Measurements from ENCODE around the gene PTPRG.
A peak's percentile ranks its signal among the peaks of the same experiment; 100 is the strongest.

The PTPRG gene

GRCh38 chr3:61616586-61616985 lies 55.2 kb downstream of the PTPRG start:
- DNase-seq = no peak

DNA sequence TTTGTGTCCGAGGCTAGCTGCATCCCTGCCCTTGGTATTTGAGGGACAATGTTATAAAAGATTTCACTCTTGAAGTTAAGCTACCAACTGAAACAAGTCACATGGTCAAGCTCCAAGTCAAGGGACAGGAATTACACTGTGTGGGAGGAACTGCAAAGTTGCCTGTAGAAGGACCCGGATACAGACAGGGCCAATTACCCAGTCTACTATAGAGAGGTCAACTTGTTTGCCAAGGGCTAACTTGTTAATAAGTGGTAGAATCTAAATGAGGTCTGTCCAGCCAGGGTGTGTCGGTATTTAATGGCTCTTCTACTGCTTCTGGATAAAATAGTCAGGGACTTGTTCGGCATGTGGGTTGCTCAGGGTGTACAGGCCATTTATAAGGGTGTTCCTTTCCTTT lies 55.7 kb downstream of the PTPRG start:
- no peak for DNase-seq

DNA sequence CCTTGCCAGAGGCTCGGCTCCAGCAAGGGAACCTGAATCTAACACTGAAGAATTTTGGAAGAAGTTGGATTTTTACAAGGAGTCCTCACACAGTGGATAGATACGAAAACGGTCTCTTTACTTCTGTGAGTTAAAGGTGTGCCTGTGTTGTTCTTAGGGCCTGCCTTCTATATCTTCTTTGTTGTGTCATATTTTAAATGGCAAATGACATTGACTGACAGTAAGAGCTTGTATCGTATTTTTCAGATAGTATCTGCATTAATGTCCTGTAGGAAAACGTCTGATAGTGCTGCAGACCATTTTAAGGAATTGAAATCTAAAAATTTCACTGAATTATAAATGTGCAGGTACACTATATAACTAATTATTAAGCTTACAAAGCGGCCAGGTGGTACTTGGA lies 56.3 kb downstream of the PTPRG start:
- DNase-seq = no peak

- DNase-seq = no peak
Measured at GRCh38 chr3:61618231-61618630, 56.9 kb downstream of the PTPRG start.

DNA sequence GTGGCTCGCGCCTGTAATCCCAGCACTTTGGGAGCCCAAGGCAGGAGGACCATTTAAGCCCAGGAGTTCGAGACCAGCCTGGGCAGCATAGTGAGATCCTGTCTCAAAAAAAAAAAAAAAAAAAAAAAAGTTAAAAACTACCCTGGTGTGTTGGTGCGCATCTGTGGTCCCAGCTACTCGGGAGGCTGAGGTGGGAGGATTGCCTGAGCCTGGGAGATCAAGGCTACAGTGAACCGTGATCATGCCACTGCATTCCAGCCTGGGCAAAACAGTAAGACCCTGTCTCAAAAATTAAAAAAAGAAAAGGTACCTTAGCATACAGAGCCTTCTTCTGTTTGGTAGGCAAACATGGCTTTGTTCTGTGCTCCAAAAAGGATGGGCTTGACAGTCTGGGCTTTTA lies 57.5 kb downstream of the PTPRG start:
- DNase-seq = no peak

DNA sequence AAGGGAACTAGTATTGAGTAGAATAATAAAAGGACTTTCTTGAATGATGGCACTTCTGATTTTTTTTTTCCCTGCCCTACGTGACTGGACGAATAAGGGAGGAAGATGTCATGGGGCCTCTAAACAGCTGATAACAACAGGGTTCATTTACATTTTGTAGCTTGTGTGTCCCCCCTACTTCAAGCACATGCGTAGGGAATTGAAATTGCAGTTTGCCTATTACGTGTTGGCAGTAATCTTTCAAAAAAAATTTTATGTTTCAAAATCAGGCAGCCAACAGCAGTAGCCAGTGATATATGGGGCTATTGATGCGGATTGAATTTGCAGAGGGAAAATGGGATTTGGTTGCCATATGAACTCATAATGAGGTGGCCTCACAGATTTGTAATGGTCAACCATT lies 58.7 kb downstream of the PTPRG start:
- DNase-seq = no peak

DNA sequence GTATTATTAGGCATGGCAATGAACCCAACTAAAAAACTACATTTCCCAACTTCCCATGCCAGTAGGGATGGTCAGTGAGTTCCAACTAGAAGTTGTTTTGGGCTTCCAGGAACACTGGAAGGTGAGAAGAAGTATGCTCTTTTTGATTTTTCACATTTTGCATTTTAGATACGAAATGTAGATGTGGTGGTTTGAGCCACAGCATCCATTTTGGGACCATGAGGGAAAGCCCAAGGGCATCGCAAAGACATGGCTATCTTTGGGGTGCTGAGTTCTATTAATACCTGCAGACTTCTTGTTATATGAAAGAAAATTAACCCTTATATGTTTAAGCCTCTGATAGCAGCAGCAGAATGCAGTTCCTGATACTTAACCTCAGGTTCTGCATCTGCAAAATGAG lies 62.9 kb downstream of the PTPRG start:
- no peak for DNase-seq

DNA sequence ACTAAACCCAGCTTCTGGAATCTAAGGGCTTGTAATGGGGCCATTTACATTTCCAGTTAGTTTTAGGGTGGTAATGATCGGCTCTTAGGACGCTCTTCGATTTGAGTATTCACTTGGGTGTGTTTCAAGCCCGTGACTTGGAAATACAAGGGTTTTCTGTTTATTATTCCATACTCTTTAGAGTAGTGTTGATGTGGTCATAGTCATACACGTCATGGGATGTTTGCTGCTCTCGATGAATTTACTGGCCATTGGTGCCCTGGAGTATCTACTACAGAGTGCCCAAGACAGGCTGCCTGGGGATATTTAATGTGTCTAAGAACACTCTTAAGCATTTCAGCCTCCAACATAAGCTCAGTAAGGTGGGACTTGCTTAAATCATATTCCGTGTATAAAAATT lies 64.1 kb downstream of the PTPRG start:
- DNase-seq = no peak

DNA sequence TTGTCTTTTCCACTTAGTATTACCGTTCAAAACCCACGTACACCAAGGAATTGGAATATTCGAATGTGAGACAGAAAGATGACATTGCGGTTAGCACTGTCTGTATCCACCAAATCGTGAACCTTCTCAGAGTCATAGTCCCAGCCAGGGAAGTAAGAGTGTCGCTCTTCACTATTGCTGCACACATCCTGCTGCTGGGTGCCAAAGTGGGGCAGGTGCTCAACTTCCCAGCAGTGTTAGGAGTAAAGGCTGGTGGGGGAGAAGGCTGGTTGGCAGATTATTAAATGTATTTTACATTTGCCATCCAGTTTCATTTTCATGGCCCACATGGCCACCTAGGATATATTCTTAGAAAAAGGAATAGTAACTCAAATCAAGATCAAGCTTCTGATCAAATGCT lies 65.1 kb downstream of the PTPRG start:
- DNase-seq = no peak

DNA sequence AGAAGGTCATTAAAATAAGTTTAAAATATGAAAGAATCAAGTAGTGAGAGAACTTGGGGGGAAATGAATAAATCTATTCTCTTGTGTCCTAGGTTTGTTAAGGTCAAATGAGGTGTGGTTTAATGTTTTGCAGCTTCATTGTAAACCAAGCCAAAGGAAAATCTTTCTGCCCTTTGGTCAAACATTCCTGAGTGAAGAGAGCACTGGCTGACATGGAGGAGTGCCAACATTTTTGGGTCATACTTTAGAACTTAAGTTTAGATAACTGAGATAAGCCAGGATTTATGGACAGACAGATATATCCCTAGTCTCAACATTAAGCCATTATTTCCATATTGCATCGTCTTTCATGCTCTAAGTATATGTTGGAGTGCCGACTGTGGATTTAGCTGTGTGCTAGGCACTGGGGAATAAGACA lies 66.4 kb downstream of the PTPRG start:
- no peak for DNase-seq

DNA sequence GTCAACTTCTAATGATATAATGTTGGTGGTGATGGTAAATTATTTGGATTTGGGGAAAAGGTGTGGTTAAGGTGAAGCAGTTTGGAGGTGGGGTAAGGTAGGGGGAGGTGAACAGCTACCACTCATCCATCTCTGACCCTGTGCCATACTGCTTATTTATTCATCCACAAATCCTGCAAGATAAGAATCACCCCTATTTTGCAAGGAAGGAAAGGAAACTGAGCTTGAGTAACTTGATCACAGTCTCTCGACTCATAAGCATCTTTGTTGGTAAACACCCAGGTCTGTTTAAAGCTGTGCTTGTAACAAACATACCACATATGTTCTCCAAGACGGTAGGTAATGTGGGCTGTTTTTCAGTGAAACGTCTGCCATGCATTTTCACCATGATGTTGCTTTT lies 67.3 kb downstream of the PTPRG start:
- no peak for DNase-seq

DNA sequence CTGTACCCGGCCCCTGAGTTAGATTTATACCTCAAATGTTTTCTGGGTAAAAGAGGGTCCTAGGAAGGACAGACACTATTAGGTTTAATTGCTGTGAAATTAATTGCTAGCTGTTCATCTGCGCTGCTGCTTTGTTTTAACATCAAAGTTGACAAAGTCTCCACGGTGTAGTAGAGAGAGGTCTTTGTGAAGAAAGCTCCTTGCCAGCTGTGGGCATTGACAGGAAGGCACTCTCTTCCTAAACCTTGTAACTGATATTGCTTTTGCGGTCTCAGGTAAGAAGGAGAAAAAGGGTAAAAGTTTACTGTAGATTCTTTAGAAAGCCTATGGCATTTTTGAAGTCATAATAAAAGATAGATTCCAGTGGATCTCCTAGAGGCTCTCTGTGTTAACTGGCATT lies 68.1 kb downstream of the PTPRG start:
- DNase-seq = no peak

DNA sequence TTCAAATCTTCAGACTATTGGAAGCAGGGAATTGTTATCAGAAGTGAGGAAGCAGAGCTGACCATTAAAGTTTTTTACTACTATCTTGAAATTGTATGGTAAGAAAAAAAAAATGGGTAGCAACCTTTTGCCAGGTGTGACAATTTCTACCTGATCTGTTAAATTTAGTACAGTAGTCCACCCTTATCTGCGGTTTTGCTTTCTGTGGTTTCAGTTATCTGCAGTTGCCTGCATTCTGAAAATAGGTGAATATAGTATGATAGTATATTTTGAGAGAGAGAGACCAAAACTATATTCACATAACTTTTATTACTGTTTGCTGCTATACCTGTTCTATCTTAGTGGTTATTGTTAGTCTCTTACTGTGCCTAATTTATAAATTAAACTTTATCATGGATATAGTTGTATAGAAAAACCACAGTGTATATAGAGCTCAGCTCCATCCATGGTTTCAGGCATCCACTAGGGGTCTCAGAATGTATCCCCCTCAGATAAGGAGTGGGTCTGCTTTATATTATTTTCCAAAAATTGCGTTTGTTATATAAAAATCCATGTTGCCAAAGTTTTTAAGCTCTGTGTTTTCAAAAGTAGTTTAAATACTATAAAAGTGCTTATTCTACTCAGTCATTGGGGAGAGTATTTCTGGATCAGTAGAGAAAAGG lies 69.9 kb downstream of the PTPRG start:
- no peak for DNase-seq

- no peak for DNase-seq
Measured at GRCh38 chr3:61632568-61633175, 71.3 kb downstream of the PTPRG start.

GRCh38 chr3:61634678-61635077 lies 73.3 kb downstream of the PTPRG start:
- DNase-seq = no peak

GRCh38 chr3:61637088-61638051 lies 76.0 kb downstream of the PTPRG start:
- DNase-seq = peak in 2 of 51 donors; percentile 2 to 3

DNA sequence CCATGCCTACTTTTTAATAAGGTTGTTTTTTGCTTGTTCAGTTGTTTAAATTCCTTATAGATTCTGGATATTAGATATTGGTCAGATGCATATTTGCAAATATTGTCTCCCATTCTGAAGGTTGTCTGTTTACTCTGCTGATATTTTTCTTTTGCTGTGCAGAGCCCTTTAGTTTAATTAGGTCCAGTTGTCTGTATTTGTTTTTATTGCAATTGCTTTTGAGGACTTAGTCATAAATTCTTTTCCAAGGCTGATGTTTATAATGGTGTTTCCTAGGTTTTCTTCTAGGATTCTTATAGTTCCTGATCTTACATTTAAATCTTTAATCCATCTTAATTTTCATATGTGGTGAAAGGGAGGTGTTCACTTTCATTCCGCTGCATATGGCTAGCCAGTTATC lies 77.4 kb downstream of the PTPRG start:
- DNase-seq = no peak

DNA sequence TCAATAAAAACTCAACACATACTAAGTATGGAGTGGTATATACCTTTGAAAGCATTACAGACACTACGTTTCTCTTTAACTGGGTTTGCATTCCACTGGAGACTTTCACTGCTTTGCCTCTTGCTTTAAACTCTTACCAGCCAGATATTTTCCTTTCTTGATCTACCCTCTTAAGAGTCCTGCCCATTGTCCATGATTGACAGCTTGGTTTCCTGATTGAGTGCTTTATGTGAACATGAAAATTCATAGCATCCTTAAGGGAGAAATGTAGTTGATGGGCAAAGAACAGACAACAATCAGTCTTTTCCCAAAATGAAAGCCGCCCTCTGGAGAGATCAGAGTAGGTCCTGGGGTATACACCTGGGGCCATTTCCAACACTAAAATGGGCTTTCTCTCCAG lies 78.6 kb downstream of the PTPRG start:
- DNase-seq = no peak

- no peak for DNase-seq
Measured at GRCh38 chr3:61645148-61645547, 83.8 kb downstream of the PTPRG start.

GRCh38 chr3:61646360-61646759 lies 85.0 kb downstream of the PTPRG start:
- no peak for DNase-seq

GRCh38 chr3:61646851-61647525 lies 85.6 kb downstream of the PTPRG start:
- no peak for DNase-seq

DNA sequence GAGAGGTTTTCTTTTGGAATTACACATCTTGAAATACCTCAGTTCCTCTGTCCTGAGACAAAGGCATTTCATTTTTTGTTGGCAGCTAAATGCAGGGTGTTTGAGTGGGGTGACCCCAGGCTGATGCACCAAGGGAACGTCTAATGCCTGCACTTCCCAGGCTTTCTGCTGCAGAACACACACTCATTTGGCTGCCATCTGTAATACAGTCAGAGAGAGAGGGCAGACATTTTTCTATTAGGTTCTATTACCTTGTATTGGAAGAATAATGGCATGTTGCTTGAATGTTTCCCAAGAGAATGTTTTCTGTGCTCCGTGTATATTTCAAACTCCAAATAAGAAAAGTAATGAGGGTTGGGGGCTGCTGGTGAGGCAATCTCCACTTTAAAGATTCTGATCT lies 87.1 kb downstream of the PTPRG start:
- DNase-seq = no peak

Data from hypothalamus (tissue), 51 donors.